ENCODE measurements around the gene DOHH.

DNA sequence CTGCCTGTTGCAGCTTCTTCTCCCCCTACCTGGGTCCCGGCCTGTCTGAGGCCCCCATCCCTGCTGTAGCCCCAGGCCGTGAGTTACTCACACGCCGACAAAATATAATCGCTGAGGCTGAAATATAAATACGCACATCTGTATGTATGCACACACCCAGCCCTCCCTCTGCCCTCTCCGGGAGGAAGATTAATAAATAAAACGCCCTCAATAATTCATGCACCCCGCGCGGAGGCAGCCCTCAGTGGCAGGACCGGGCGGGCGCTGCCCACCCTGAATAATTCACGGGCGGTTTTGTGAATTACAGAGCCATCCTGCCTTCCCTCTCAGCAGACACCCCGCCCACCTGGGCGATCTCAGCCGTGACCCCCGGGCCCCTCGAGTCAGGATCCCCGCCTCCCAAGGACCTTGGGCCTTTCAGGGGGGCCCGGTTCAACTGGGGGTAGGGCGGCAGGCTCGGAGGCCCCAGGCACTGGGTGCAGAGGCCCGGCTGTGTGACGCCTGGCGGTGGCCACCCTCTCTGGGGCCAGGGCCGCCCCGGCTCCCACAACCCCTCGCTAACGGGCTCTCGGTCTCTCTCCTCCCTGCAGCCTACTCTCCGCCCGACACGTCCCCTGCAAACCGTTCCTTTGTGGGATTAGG, 44.4 kb downstream of the DOHH start:
- TF ChIP-seq POLR2A (IDR thresholded peaks at IDR 0.05; ENCODE audit: low read depth, low read length) (no peak), POLR2AphosphoS5 (IDR thresholded peaks at IDR 0.05; ENCODE audit: low read depth, low read length) (no peak), PAX5 (IDR thresholded peaks at IDR 0.05; ENCODE audit: insufficient read depth, low read length, severe bottlenecking) (no peak), SPI1 (IDR thresholded peaks at IDR 0.05; ENCODE audit: low read depth, low read length) (no peak), TAF1 (IDR thresholded peaks at IDR 0.05; ENCODE audit: low read depth, low read length) (no peak), POU2F2 (IDR thresholded peaks at IDR 0.05; ENCODE audit: low read depth, low read length) (no peak)
